Measurements from ENCODE around the gene BMPR1A.

Gene BMPR1A

DNA sequence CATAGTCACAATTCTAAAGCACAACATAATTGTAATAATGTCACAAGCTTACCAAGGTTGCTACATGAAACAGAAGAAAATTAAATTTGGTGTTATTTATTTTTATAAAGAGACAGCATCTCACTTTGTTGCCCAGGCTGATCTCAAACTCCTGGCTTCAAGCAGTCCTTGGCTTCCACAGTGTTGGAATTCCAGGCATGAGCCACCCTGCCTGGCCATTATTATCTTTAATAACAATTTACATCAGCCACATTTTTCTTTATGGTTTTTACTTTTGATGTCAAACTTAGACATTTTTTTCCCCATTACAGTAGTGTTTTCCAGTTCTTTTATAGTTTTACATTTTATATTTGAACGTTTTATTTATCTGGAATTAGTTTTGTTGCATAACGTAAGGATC, 46.7 kb downstream of the BMPR1A start:
- no peak for DNase-seq (ENCODE audit: low read depth)

DNA sequence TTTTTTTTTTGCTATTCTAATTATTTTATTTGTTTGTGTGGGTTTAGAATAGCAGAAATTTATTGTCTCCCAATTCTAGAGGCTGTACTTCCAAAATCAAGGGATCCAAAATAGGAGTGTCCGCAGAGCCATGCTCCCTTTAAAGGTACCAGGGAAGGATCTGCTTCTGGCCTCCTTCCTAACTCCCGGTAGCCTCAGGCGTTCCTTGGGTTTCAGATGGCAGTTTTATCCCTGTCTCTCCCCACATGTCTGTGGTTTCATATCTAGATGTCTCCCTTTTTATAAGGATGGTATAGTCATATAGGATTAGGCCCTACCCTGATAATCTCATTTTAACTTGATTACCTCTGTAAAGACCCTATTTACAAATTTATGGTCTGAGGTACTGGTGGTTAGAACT, 48.4 kb downstream of the BMPR1A start:
- no peak for DNase-seq (ENCODE audit: low read depth)

DNA sequence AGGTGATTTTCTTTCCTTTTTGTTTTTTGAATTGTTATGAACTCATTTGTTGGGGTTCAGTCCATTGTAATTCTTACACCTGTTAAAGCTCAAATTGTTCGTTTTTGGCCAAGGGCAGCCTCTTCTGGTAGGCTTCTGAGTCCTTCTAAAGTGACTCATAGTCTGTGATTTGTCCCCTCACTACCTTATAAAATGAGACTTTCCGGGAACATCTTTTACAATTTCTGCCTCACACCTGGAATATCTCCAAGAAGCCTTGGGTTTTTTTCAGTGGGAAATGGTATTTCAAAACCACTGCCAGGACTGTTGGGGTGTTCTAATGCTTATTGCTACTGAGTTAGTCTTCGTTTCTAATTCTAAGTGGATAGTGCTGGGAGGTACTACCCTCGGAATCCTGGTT, 56.7 kb downstream of the BMPR1A start:
- DNase-seq (ENCODE audit: low read depth): no peak

DNA sequence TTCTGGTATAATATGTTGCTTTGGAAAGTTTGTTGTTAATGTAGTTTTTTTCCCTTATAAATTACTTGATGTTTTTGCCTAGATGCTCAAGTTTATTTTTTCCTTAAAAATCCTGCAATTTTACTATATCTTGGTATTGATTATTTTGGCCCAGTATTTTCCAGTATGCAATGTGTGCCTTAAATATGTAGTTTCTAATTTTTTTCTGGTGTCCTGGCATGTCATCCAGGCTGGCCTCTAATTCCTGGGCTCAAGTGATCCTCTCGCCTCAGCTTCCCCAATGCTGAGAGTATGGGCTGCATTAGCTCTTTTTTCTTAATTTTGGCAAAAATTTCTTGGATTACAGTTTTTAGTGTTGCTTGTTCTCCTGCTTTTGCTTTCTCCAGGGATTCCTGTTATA, 57.6 kb downstream of the BMPR1A start:
- no peak for DNase-seq (ENCODE audit: low read depth)

DNA sequence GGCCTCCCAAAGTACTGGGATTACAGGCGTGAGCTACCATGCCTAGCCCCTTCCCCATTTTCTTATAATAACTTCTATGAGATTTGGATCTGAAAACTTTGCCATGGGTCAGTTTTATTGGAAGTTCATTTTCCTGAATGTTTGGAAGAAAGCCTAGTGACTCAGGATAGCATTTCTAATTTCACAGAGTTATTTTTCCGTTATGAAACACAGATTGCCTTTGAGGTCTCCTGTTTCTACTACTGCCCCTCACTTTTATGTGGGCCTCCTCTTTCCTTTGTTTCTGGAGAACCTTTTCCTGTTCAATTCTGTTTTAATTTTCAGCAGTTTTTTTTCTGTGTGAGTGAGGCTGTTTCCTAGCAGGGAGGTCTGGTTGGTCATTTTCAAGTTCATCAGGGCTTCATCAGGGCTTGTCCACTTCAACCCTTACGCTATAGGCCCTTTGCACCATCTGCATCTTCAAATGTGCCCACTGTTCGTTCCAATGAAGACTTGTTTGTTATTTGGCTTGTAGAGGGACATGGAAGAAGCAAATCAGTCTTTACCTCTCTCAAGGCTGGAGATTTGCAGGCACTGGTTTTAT, 58.7 kb downstream of the BMPR1A start:
- no peak for DNase-seq (ENCODE audit: low read depth)

DNA sequence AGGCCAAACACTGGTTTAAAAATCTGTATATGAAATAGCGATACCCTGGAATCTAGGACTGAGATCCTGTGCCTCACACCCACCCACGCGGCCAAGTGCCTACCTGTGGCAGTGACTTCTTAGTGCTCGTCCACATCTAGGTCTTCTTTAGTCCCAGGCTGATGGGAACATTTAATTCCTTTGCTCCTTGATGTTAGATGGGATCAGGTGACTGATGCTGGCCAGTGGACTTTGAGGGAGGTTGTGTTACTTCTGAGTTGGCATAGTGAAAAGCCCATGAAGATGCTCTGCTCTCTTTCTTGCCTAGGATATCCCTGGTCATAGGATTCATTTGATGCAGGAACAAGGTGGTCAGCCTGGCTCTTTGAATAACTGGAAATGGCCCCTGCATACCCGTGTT, 59.2 kb downstream of the BMPR1A start:
- no peak for DNase-seq (ENCODE audit: low read depth)

DNA sequence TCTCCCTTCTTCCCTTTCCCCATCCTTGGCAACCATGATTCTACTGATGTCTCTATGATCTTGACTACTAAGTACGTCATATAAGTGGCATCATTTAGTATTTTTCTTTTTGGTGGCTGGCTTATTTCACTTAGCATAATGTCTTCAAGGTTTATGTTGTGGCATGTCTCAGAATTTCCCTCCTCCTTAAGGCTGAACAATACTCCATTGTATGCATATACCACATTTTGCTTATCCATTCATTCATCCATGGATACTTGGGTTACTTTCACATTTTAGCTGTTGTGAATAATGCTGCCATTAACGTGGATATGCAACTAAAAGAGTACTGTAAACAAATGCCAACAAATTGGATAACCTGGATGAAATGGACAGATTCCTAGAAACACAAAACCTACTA, 60.8 kb downstream of the BMPR1A start:
- DNase-seq (ENCODE audit: low read depth): no peak

DNA sequence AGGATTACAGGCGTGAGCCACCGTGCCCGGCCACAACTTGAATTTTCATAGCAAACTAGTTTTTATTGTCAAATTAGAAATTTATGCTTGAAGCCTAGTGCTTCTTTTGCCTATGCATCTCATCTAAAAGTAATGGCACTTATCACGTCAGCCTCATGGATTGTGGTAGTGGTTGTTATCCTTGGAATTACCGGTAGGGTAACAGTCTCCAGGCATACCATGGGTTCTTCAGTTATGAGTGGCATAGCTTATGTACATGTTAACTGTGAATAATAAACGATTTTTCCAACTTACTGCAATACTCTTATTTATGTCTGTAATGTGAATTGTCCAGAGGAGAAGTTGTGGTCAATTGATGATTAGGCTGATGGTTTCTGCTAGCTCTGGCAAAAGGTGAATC, 63.1 kb downstream of the BMPR1A start:
- no peak for DNase-seq (ENCODE audit: low read depth)

DNA sequence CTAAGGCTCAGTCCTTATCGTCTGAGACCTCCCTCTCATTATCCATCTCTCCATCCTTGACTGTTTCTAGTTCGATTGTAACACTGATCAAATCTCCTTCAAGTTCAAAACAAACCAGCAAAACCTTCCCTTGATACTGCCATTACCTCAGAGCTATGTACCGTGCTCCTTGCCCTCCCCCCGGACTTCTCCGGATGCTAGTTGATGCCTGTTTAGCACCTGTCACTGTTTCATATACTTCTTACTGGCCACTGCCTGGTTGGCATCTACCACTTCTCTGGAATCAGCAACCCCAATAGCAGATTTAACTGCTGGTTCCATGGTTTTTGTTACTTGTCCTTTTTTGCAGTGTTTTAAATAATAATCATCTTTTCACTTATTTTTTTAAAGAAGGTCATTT, 64.1 kb downstream of the BMPR1A start:
- DNase-seq (ENCODE audit: low read depth): no peak

DNA sequence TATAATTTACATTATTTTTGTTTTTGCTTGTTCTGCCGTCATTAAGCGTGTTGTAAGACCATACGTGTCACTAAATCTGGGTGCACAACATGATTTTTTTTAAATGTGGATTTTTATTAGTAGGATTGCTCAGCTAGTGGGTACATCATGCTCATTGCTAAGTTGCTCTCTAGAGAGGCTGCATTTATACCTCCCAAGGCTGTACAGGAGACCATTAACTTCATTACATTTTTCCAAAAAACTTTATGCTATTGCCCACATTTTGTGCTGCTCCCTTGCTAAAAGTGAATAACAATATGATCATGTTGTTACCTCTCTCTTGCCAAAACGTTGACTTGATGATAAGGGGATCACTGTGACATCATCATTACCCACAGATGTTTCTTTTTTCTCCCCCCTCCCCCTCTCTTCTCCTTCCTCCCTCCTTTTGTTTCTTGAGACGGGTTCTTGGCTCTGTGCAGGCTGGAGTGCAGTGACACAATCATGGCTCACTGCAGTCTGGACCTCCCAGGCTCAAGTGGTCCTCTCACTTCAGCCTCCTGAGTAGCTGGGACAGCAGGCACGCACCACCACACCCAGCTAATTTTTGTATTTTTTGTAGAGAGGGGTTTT, 65.1 kb downstream of the BMPR1A start:
- no peak for DNase-seq (ENCODE audit: low read depth)

DNA sequence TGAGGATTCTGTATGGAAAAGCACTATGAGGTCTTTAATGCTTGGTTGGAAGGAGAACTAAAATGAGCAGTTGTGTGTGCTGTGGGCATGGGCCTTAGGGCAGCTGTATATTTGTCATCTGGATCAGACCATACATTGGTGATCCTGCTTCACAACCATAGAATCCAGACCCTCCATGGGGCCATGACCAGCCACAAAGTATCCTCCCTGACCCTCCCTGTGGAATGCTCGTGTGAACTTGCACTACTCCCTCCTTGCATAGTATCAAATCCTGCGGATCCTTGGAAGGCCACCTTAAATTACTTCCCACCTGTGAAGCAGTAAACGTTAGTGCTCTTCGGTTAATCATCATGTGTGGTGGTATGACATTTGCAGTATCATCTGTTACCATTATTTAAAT, 67.1 kb downstream of the BMPR1A start:
- no peak for DNase-seq (ENCODE audit: low read depth)

DNA sequence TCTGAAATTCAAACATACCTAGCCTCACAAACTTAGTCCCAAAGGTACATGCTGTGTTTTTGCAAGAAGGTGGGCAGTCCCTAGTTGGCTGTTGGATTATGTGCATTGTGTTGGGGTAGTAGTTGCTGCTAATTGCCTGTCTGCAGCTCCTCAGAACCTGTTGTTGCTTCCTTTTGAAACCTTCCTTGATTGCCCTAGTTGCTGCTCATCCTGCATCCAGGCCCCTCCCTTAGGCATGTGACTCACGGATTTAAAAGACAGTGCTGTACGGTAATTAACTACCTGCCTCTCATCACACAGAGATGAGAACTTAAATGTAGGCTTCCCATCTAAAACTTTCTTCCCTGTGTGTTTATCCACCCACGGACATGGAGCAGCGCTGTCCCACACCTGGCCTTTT, 67.7 kb downstream of the BMPR1A start:
- DNase-seq (ENCODE audit: low read depth): no peak

DNA sequence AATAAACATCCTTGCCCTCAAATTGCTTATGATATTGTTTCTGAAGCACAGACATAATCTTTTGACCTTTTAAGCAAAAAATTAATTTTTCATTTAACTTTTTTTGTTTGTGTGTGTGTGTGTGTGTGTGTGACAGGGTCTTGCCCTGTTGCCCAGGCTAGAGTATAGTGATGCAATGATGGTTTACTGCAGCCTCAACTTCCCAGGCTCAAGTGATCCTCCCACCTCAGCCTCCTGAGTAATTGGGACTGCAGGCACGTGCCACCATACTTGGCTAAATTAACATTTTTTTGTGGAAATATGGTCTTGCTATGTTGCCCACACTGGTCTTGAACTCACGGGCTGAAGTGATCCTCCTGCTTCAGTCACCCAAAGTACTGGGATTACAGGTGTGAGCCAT, 68.9 kb downstream of the BMPR1A start:
- no peak for DNase-seq (ENCODE audit: low read depth)

DNA sequence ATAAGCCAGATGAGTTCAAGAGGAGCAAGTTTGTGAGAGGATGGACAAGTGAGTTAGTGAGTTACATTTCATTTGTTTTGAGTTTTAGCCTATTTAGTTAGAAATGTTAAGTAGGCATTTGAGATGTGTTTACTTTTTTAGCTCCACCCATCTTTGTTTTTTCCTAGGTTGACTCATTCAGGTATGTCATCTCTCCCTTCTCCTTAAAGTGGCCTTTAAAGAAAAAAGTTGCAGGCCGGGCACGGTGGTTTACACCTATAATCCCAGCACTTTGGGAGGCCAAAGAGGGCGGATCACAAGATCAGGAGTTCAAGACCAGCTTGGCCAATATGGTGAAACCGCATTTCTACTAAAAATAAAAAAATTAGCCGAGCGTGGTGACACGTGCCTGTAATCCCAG, 71.2 kb downstream of the BMPR1A start:
- no peak for DNase-seq (ENCODE audit: low read depth)

DNA sequence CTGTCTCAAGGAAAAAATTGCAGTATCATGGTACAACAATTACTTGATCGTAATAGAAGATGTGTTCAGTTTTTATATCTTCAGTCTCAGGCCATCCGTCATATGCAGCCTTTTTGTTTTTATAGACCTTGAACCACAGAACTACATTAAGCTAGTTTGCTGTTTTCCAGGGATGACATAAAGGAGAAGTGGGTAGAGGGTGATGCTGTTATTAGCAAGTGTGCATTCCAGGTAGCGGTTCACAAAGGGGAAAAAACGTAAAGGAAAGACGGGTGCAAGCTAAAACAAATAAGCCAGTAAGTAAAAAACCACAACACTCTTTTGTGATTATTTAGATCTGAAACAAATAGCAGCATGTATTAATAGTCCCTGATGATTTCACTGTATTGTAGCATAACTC, 71.7 kb downstream of the BMPR1A start:
- no peak for DNase-seq (ENCODE audit: low read depth)

DNA sequence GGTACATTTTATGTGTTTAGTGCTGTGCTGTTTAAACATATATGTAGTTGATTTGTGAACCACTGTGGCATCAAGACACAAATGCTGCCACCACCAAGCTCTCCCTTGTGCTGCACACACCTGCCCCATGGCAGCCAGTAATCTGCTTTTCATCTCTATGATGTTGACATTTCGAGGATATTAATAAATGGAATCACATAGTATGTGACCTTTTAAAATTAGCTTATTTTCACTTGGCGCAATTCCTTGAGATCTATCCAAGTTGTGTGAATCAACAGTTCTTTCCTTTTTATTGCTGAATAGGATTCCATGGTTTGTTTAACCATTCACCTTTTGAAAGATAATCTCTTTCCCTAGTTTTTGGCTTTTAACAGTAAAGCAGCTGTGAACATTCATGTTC, 73.1 kb downstream of the BMPR1A start:
- no peak for DNase-seq (ENCODE audit: low read depth)

DNA sequence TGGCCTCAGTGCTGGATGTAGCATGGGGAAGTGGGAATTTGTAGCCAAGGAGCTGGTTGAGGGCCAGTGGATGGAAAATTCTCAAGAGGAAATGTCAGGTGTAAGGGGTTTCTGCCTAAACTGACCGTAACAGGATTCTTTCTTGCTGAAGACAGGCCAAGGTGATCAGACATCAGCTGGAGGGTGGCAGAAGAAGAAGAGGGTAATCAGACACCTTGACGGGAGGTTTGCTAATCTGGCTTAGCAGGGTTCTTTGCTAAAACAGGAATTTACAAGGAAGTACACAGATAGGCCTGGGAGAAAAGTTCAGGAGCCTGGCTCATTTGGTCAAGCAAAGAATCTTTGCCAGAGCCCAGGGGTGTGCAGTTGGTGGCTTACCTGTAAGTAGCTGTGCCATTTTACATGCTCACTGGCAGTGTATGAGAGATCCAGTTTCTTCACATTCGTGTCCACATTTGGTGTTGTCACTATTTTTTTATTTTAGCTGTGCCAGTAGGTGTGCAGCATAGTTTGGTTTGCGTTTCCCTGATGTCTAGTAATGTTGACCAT, 73.7 kb downstream of the BMPR1A start:
- DNase-seq (ENCODE audit: low read depth): no peak

DNA sequence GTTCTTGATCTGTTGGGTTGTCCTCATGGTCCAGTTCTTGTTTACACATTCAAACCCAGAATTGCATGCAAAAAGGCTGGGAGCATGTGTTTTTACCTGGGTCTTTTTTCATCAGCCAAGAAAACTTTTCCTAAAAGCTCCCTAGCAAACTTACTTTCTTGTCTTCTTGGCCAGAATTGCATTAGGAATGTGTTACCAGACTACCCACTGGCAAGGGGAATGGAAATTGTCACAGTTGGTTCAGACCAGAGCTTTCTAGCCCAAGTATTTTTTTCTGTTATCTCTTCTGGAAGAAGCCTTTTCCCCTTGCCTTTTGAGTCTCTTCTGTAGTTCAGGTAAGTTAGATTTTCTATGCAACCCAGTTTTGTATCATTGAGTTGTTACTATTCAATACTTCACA, 77.5 kb downstream of the BMPR1A start:
- DNase-seq (ENCODE audit: low read depth): no peak

DNA sequence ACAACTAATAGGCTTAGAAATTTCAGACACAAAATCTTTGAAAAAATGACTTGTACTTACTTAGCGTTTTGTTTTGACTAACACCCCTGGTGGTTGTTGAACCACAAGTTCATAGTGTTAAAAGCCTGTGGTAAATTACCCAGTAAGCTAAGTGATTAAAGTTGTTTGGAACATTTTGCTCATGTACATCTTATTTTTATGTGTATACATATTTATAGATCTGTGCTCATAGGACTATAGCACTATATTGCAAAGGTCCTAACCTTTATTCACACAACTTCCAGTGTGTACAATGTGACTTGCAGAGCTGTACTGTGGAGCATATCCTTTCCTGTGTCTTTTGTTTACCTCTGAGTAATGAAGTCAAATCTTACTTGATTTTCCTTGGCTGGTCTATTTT, 79.6 kb downstream of the BMPR1A start:
- no peak for DNase-seq (ENCODE audit: low read depth)

DNA sequence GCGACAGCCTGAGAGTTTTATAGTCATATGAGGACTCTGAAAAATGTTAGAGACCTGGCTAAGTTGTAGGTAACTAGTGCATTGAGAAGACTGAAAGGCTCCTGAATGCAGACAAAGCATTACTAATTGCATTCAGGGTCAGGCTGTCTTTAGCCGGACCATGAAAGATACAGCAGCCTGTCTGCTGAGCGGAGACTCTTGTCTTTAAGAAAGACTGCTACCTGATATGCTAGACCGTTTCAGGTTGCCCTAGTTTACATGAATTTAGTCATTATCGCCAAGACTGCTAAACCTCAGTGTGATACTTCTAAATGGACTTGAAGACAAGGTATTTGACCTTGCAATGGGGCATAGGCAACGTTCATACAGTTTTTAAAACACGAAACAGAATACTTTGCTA, 81.2 kb downstream of the BMPR1A start:
- DNase-seq (ENCODE audit: low read depth): no peak

DNA sequence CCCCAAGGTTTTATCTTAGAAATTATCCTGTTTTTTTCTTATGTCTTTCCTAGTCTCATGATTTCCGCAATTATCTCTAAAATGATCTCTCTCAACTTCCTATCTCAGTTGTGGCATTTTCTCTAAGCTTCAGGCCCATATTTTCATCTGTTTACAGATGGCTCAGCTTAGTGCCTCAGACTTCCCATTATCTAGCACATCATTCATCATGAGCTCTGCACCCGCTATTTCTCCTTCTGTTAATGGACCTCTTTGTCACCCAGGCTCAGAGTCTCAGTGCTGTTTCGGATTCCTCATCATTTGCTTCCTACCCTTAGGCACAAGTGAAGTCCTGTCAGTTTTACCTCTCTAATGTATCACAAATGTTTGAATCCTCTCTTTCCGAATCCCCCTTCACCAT, 84.1 kb downstream of the BMPR1A start:
- DNase-seq (ENCODE audit: low read depth): no peak

DNA sequence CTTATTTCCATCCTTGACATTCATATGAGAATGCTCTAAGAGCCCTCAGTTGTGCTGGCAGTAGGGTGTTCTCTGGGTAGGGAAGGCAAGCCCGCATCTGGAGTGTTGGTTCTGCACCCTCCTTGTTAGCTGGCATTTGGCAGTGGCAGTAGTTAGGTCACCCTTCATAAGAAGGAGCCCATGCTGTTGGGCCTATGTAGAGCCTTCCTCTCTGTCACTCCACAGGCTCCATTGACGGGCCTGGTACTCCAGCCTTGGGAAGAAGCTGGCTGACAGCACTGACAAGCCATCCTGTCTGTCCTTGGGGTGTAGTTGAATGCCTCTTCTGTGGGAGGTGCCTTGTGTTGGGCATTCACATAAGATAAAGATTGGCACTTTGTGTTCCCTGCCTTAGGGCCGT, 89.7 kb downstream of the BMPR1A start:
- DNase-seq (ENCODE audit: low read depth): no peak

DNA sequence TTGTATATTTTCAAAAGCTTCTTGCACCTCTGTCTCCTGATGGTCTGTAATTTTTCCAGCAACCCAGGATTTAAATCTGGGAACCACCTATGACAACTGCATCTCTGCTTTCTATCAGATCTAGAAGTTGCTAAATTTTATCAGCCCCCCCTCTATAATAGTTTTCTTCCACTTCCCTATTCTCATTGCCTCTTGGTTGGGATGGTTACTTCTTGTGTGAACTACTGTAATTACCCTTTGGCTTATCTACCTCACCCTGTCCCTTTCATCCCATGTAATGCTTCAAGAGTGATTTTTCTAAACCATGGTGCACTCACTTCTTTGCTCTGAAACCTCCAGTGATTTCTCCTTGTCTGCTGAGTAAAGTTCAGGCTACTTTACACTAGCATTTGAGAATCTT, 92.3 kb downstream of the BMPR1A start:
- DNase-seq (ENCODE audit: low read depth): no peak

DNA sequence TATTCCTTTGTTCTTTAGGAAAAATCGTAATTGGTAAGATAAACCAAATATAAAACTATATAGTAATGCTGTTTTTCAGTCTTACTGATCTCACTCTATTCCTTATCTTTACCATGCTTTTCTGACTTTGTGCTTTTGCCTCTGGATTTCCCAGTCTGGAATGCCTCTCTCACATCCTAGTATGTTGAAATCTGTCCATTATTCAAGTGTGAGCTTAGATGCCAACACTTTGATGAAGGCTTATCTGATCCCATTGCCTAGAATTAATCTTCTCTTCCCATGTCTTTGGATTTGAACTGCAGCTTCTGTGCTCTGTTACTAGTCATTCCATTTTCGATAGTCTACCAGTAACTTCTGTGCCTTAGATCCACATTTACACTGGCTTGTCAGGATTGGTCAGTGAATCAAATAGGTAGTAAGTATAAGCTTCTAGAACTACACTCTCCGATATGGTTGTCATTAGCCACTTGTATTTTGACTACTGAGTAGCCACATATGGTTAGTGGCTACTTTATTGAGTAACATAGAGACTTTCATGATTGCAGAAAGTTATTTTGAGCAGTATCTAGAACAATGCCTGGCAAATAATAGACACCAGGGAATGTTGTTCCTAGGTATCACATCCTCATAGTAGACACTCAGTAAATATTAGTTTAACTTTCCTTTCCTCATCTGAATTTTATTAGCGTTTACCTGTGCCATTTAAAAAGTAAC, 92.9 kb downstream of the BMPR1A start:
- no peak for DNase-seq (ENCODE audit: low read depth)

Data from activated T-cell treated with anti-CD3 and anti-CD28 coated beads for 24 hours (primary cell).